GM10266 (cell line): ENCODE results near the gene GRID1.

Source experiments
- DNase-seq: peaks from one replicate; pipeline ENCODE4 v3.0.0; 2012; ENCODE audit errors: extremely low spot score
- TF ChIP-seq, protein P1 (sequence below): IDR thresholded peaks from 2 replicates; pipeline ENCODE4 v1.5.1; 2012; ENCODE audit warnings: mild to moderate bottlenecking, low read depth; ENCODE audit not compliant: control insufficient read depth, insufficient read depth; ENCODE audit errors: missing control alignments

GRID1 gene

DNA sequence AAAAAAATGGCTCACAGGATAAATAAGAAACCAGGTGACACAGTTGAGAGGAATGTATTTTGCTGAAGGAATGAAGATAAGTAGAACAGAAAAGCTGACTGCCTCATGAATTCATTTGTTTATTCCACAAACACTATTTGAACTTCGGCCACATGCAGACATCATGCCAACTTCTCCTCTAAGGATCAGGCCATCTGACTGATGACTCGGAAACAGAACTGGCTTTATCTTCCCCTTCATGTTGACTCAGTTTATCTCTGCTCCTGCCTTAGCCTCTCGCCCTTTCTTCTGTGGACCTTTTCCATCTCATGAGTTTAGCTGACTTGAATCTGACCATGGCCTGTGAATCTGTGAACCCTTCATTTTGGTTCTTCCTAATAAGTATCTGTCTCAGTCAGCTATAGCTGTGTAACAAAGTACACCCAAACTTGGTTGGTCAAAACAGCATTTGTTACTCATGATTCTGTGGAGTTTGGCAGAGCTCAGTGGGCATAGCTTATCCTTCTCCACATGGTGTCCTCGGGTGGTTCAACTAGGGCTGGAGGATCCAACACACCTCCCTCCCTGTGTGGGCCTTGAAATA is 44.0 kb upstream of the GRID1 start:
- TF ChIP-seq, protein P1, sequence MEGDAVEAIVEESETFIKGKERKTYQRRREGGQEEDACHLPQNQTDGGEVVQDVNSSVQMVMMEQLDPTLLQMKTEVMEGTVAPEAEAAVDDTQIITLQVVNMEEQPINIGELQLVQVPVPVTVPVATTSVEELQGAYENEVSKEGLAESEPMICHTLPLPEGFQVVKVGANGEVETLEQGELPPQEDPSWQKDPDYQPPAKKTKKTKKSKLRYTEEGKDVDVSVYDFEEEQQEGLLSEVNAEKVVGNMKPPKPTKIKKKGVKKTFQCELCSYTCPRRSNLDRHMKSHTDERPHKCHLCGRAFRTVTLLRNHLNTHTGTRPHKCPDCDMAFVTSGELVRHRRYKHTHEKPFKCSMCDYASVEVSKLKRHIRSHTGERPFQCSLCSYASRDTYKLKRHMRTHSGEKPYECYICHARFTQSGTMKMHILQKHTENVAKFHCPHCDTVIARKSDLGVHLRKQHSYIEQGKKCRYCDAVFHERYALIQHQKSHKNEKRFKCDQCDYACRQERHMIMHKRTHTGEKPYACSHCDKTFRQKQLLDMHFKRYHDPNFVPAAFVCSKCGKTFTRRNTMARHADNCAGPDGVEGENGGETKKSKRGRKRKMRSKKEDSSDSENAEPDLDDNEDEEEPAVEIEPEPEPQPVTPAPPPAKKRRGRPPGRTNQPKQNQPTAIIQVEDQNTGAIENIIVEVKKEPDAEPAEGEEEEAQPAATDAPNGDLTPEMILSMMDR: no peak
- no peak for DNase-seq

DNA sequence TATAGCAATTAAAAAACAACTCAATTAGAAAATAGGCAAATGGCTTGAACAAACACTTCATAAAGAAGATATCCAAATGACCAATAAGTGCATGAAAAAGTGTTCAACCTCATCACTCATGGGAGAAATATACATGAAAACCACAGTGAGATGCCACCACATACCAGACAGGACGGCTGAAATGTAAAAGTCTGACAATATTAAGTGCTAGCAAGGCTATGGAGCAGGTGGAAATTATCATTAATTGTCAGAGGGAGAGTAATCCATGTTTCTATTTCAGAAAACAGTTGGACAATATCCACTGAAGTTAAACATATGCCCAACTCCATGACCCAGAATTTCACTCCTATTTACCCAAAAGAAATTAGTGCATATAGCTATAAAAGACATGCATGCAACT is 42.6 kb upstream of the GRID1 start:
- TF ChIP-seq, protein P1: no peak
- no peak for DNase-seq

DNA sequence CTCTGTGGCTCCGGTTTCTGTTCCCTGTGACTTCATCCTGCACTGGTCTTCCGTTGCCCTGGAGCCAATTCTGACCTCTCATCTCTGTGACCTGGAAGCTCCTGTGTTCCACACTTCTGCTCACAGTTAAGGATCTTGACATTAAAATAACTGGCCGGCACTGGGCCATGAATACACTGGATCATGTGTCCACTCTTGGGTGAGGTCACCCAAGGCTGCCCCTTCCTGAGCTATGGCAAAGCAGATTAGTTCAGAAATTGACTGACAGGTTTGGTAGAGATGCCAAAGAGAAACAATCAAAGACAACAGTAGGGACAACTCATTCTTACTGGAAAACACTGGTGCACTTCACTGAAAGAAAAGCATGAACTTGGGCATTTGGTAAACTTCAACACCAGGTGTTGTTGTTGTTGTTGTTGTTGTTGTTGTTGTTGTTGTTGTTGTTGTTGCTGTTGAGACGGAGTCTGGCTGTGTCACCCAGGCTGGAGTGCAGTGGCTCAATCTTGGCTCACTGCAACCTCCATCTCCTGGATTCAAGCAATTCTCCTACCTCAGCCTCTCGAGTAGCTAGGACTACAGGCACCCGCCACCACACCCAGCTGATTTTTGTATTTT is 36.7 kb upstream of the GRID1 start:
- DNase-seq: no peak
- TF ChIP-seq, protein P1: no peak

DNA sequence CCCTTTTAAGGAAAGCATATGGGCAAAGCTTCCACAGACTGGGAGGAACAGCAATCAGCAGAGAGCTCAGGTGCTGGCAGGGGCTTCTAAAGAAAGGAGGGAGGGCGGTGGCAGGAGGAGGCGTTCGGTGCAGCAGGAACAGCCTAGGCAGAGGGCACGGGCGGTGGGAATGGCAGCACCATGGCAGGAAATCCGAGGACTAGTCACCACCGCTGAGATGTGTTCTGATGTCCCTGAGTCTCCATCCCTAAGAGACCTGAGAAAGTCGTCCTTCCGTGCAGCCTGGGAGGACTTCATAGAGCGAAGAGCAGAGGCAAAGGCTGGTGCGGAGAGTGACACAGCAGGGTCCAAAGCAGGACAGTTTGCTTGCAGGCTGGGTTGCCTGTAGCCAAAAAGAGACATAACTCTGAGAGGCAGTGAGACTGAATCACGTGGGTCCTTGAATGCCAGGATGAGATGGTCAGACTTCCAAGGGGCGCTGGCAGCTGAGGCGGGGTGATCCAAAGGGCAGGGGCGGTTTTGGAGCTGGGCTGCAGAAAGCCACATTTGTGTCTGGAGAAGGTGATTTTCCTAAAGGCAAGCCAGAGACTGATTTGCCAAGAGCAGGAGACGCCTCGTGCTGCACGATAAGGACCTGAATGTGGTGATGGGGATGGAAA is 35.8 kb upstream of the GRID1 start:
- TF ChIP-seq, protein P1: no peak
- DNase-seq: no peak

DNA sequence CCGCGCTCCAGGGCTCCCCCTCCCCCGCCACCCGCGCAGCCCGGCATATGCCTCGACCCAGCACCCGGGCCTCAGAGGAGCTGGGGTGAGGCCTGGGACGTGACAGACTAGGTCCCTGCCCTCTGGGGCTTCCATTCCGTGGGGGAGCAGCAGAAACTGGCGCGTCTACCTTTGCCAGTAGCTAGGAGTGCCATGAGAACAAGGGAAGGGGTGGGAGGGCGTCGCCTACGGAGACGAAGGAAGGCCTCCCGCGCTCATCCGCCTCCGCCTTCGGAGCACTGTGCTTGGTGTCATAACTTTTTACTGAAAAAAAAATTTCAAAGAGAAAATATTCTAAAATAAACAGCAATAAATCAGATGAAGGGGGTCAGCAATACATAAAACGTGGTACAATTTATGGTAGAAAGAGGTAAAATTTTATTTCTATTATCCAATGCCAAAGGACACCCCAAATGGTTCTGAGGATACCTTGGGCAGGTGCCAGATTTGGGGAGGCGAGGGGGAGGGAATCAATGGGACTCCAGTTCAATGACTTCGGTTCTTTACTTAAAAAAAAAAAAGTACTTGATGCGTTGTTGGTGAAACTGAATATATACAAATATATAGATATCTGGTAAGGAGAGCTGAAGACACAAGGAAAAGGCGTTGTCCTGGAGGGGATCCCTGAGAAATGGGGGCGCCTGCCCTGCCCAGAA is 35.1 kb upstream of the GRID1 start:
- DNase-seq: no peak

DNA sequence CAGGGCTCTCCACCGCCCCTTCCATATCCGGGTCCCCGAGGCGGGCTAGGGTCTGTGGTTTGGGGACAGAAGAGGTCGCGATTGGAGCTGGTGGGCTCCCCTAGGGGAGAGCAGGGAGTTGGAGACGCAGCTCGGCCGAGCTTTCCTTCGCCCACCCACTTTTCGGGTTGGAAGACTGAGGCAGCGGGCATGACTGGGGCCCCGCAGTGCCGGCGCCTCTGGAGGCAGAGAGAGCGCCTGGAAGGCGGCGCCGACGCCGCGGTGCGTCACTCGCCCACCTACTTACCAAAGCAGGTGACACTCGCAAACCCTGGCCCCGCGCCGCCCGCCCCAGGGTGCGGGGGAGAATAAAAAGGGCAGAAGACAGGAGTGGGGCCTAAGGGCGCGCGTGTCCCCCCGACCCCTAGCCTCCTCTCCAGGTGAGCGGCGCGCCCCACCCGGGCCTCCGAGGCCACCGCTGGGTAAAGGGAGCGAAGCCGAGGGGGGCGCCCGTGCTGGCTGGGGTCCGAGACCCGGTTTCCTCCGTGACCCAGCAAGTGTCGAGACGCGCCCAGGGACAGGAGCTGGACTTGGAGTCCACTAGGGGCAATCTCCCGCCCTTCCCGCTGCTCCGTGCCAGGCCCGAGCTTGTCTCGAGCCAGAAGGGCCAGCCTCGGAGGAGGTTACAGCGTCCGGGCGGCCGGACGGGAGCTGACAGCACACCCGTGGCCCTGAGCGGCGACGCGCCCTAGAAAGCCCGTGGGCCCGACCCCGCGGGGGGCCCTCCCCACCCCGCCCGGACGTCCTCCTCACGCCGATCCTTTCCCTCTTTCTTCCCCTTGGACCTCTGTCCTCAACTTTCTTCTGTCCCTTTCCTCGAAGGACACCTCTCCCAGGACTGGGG is 34.4 kb upstream of the GRID1 start:
- peak; percentile 67 for DNase-seq
- TF ChIP-seq, protein P1: peak; percentile 13

More for the DNA sequence above, 35.1 kb upstream of the GRID1 start:
- TF ChIP-seq, protein P1: no peak
